Tracheal epithelial cell (primary cell): ENCODE measurements around the gene CHAF1A. TPM values are rescaled to one million over a fixed set of nuclear protein-coding genes. Genes with fewer than 3 reads are reported as not detected.

ENCODE experiments used
- total RNA-seq: library from RNA; depleted of rRNA; stranded (reverse); fragments of >200 nt; gene quantifications from 2 replicates; pipeline ENCODE4 v1.2.1, GENCODE V29; 2014

Gene CHAF1A
- 3.9 and 4.5 TPM in 2 replicates for total RNA-seq

GRCh38 chr19:4402171-4403004, at the start of gene CHAF1A:
CHAF1A (plus strand) TSS chr19:4402640; CDS start chr19:4402763, 123 bp downstream.

GRCh38 chr19:4400135-4400936, 2.1 kb upstream of the CHAF1A start, which contains the start of gene SH3GL1:
SH3GL1 (minus strand) TSS chr19:4400547; CDS start chr19:4400368, 179 bp downstream.

GRCh38 chr19:4457654-4458395, 55.4 kb downstream of the CHAF1A start, which contains the start of gene UBXN6:
UBXN6 (minus strand) TSS chr19:4457794; CDS start chr19:4457697, 97 bp downstream.

GRCh38 chr19:4472174-4472974, 69.9 kb downstream of the CHAF1A start, which contains the start of gene HDGFL2:
HDGFL2 (plus strand) TSS chr19:4472297; CDS start chr19:4472351, 54 bp downstream.

Other genes starting within 250 kb of the CHAF1A start
- not detected in 2 replicates for gene CREB3L3, start 249.0 kb upstream of the CHAF1A start, total RNA-seq
- gene SIRT6, start 220.1 kb upstream of the CHAF1A start, total RNA-seq = 9.0 and 28.0 TPM in 2 replicates
- 0.72 TPM in 1 of 2 replicates, not detected in the other for gene ANKRD24, start 220.0 kb upstream of the CHAF1A start, total RNA-seq
- 0.96 TPM in 1 of 2 replicates, not detected in the other for gene EBI3, start 173.1 kb upstream of the CHAF1A start, total RNA-seq
- gene YJU2, start 155.6 kb upstream of the CHAF1A start, total RNA-seq = 18.5 and 20.2 TPM in 2 replicates
- gene SHD, start 123.4 kb upstream of the CHAF1A start, total RNA-seq = not detected in 2 replicates
- gene TMIGD2, start 100.3 kb upstream of the CHAF1A start, total RNA-seq = not detected in 2 replicates
- gene FSD1, start 98.0 kb upstream of the CHAF1A start, total RNA-seq = 1.9 TPM in 1 of 2 replicates, not detected in the other
- 76.3 and 95.2 TPM in 2 replicates for gene STAP2, start 63.8 kb upstream of the CHAF1A start, total RNA-seq
- gene MPND, start 59.1 kb upstream of the CHAF1A start, total RNA-seq = 2.8 and 4.3 TPM in 2 replicates
- 34.3 and 43.9 TPM in 2 replicates for gene SH3GL1, start 2.1 kb upstream of the CHAF1A start, total RNA-seq
- 95.7 and 106 TPM in 2 replicates for gene UBXN6, start 55.2 kb downstream of the CHAF1A start, total RNA-seq
- gene HDGFL2, start 69.7 kb downstream of the CHAF1A start, total RNA-seq = 25.8 and 34.9 TPM in 2 replicates
- gene PLIN4, start 115.8 kb downstream of the CHAF1A start, total RNA-seq = 1.7 and 8.7 TPM in 2 replicates
- 0.96 TPM in 1 of 2 replicates, not detected in the other for gene PLIN5, start 132.6 kb downstream of the CHAF1A start, total RNA-seq
- gene LRG1, start 137.4 kb downstream of the CHAF1A start, total RNA-seq = 0.72 TPM in 1 of 2 replicates, not detected in the other
- under 0.01 and 0.24 TPM in 2 replicates for gene SEMA6B, start 157.0 kb downstream of the CHAF1A start, total RNA-seq
- gene TNFAIP8L1, start 236.9 kb downstream of the CHAF1A start, total RNA-seq = 0.85 and 1.7 TPM in 2 replicates